ENCODE measurements around the gene TRMT10B. TPM values are rescaled to one million over a fixed set of nuclear protein-coding genes. Genes with fewer than 3 reads are reported as not detected.
A peak's percentile ranks its signal among the peaks of the same experiment; 100 is the strongest.

Gene TRMT10B
- total and polyA plus RNA-seq, 10 of the 15 experiments (the other 5 are each of a cell fraction or from before 2014, with no cell fraction given) = 3.7 to 11.7 (median 6.8) TPM

GRCh38 chr9:37800631-37801286 lies 47.2 kb downstream of the TRMT10B start, which contains the start of gene DCAF10 (continued):
- TF ChIP-seq CREB1 (IDR thresholded peaks at IDR 0.05; ENCODE audit: low read depth) (peak; percentile 82), JUND (IDR thresholded peaks at IDR 0.05; ENCODE audit: low read depth, low read length) (no peak), YY1 (IDR thresholded peaks at IDR 0.05; ENCODE audit: low read depth, low read length) (peak; percentile 92), E2F4 (IDR thresholded peaks at IDR 0.05; ENCODE audit: low read depth, low read length) (no peak), RAD51 (IDR thresholded peaks at IDR 0.05) (no peak), BMI1 (IDR thresholded peaks at IDR 0.05; ENCODE audit: borderline replicate concordance) (no peak), TBL1XR1 (IDR thresholded peaks at IDR 0.05; ENCODE audit: low read depth, low read length) (peak; percentile 38; the same call in 1 of the 2 replicates), FOXM1 (IDR thresholded peaks at IDR 0.05; ENCODE audit: low read depth, low read length) (no peak; the same call in 1 of the 2 replicates), RUNX3 (IDR thresholded peaks at IDR 0.05; ENCODE audit: low read length) (peak; percentile 84), RBBP5 (conservative IDR thresholded peaks at IDR 0.05) (no peak), MYB (IDR thresholded peaks at IDR 0.05; ENCODE audit: borderline replicate concordance, low read depth, low read length) (no peak), EP300 (IDR thresholded peaks at IDR 0.05; ENCODE audit: borderline replicate concordance in 1 of 2, control insufficient read depth in 1 of 2, low read depth in 2 of 2, low read length in 2 of 2) (0 out of 4 replicates have a peak, but pooled peaks have one; percentile 17 to 37), GABPA (IDR thresholded peaks at IDR 0.05; ENCODE audit: low read depth) (peak; percentile 98), WRNIP1 (IDR thresholded peaks at IDR 0.05; ENCODE audit: borderline replicate concordance, low read depth, low read length) (peak; percentile 59; the same call in 1 of the 2 replicates), CBFB (IDR thresholded peaks at IDR 0.05; ENCODE audit: low read depth) (0 out of 2 replicates have a peak, but pooled peaks have one; percentile 36), STAT3 (IDR thresholded peaks at IDR 0.05; ENCODE audit: low read depth, low read length) (no peak), NR2C2 (IDR thresholded peaks at IDR 0.05; ENCODE audit: borderline replicate concordance, control insufficient read depth, insufficient read length, low read depth) (no peak), BCL3 (IDR thresholded peaks at IDR 0.05; ENCODE audit: borderline replicate concordance, insufficient read depth, low read depth, low read length, poor library complexity, severe bottlenecking) (no peak), FOXK2 (IDR thresholded peaks at IDR 0.05) (no peak; the same call in 1 of the 2 replicates), IKZF2 (IDR thresholded peaks at IDR 0.05) (peak; percentile 92 to 94), MTA3 (IDR thresholded peaks at IDR 0.05; ENCODE audit: borderline replicate concordance, low read length) (no peak), E2F8 (IDR thresholded peaks at IDR 0.05; ENCODE audit: low read depth, partially characterized antibody) (peak; percentile 66), ZBED1 (IDR thresholded peaks at IDR 0.05; ENCODE audit: borderline replicate concordance) (peak; percentile 74; the same call in 1 of the 2 replicates), IRF5 (IDR thresholded peaks at IDR 0.05; ENCODE audit: borderline replicate concordance) (no peak), DPF2 (IDR thresholded peaks at IDR 0.05) (peak; percentile 79), CHD4 (IDR thresholded peaks at IDR 0.05) (no peak)
